ENCODE results near the gene TGM3. TPM values are rescaled to one million over a fixed set of nuclear protein-coding genes. Genes with fewer than 3 reads are reported as not detected.

The TGM3 gene
- polyA plus RNA-seq, 3 donors = not detected

DNA sequence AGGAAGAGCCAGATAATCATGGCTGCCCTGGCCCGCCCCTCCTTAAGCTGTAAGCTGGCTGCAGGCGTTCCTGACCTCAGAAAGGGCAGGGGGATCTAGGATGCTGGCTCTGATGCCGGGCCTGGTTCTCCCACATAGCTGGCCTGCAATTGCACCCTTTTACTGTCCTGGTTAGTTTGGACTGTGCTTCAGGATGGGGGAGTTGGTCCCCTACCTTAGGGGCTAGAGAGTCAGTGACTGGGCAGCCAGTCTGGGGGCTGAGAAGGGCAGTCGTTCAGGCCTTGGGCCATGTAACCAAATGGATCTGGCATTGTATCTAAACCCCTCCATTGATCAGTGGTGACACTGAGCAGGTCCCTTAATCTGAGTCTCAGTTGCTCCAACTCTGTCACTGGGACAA lies 40.7 kb downstream of the TGM3 start:
- Histone ChIP-seq H3K79me2 (ENCODE audit: insufficient read depth, low read length) (no peaks in the 10 kb centered on the region), H3K9me3 (replicated peaks in 1 of 2; ENCODE audit: control insufficient read depth in 1 of 2, insufficient read depth in 1 of 2, low read length in 2 of 2) (no peaks in the 10 kb centered on the region), H3K4me3 (replicated peaks in 1 of 3; ENCODE audit: low read depth in 2 of 3, low read length in 3 of 3) (no peak overlapping the region), H3K27ac (ENCODE audit: low read depth in 1 of 2, low read length in 2 of 2) (no peak overlapping the region), H4K20me1 (ENCODE audit: insufficient read depth, low read length) (no peaks in the 10 kb centered on the region), H3K36me3 (replicated peaks in 1 of 2; ENCODE audit: control insufficient read depth in 1 of 2, insufficient read depth in 2 of 2, low read length in 2 of 2) (no peaks in the 10 kb centered on the region), H3K4me1 (ENCODE audit: control insufficient read depth in 1 of 2, insufficient read depth in 2 of 2, low read length in 2 of 2) (peaks cover 8 to 10% of the 10 kb centered on the region in 2 donors), H2AFZ (ENCODE audit: insufficient read depth, low read depth, low read length, poor library complexity, severe bottlenecking) (no peak overlapping the region), H3K4me2 (replicated peaks; ENCODE audit: extremely low read depth, low read length, poor library complexity, severe bottlenecking) (no peak overlapping the region), H3K9ac (ENCODE audit: insufficient read depth, low read length, poor library complexity, severe bottlenecking) (no peak overlapping the region), H3K27me3 (ENCODE audit: control insufficient read depth in 2 of 2, insufficient read depth in 2 of 2, low read length in 2 of 2) (no peaks in the 10 kb centered on the region)
- Mint-ChIP-seq H3K4me3 (no peak overlapping the region), H3K27me3 (ENCODE audit: low read depth in 3 of 3) (peaks cover 11 to 27% (median 22%) of the 10 kb centered on the region in 3 donors), H3K4me1 (peaks cover 10% of the 10 kb centered on the region), H3K36me3 (no peaks in the 10 kb centered on the region), H3K9me3 (peaks cover 0 to 2% (median 0%) of the 10 kb centered on the region in 7 donors), H3K27ac (peak overlapping the region in 1 of 7 donors; percentile 16)
- intact Hi-C loops (cut with micrococcal nuclease) = no loop called here
- 96% methylated on average over 3 of the region's 4 CpGs for WGBS (ENCODE audit: insufficient coverage)
- no peak for TF ChIP-seq CTCF (IDR thresholded peaks at IDR 0.05)
- DNase-seq = no peak

DNA sequence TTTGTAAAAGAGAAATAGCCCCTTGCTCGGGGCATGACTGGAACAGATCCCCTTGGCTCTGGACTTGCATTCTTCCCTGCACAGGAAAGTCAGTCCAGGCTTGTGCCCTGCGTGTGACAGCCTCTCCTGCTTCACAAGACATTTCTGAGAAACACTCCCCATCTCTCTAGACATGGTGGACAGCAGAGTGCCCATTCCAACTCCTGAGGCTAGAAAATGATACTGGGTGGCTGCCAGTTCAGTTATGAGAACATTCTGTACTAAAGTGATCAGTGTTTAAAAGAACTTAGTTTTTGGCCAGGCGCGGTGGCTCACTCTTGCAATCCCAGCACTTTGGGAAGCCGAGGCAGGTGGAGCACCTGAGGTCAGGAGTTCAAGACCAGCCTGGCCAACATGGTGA lies 41.3 kb downstream of the TGM3 start:
- Mint-ChIP-seq H3K36me3 (no peaks in the 10 kb centered on the region), H3K4me3 (no peak overlapping the region), H3K4me1 (peaks cover 10% of the 10 kb centered on the region), H3K27me3 (ENCODE audit: low read depth in 3 of 3) (peaks cover 11 to 23% (median 18%) of the 10 kb centered on the region in 3 donors), H3K27ac (peak overlapping the region in 1 of 7 donors; percentile 80), H3K9me3 (peaks cover 0 to 2% (median 0%) of the 10 kb centered on the region in 7 donors)
- TF ChIP-seq CTCF (IDR thresholded peaks at IDR 0.05) = no peak
- no peak overlapping the region for H3K4me3 ChIP-seq (replicated peaks in 1 of 3; ENCODE audit: low read depth in 2 of 3, low read length in 3 of 3)
- H3K27ac ChIP-seq (ENCODE audit: low read depth in 1 of 2, low read length in 2 of 2) = no peak overlapping the region
- no peak overlapping the region for H3K9ac ChIP-seq (ENCODE audit: insufficient read depth, low read length, poor library complexity, severe bottlenecking)
- H4K20me1 ChIP-seq (ENCODE audit: insufficient read depth, low read length) = no peaks in the 10 kb centered on the region
- intact Hi-C loops (cut with micrococcal nuclease) = no loop called here
- H3K4me2 ChIP-seq (replicated peaks; ENCODE audit: extremely low read depth, low read length, poor library complexity, severe bottlenecking) = no peak overlapping the region
- DNase-seq = no peak
- 100% methylated on average over 3 of the region's 5 CpGs for WGBS (ENCODE audit: insufficient coverage)
- no peak overlapping the region for H2AFZ ChIP-seq (ENCODE audit: insufficient read depth, low read depth, low read length, poor library complexity, severe bottlenecking)
- no peaks in the 10 kb centered on the region for H3K27me3 ChIP-seq (ENCODE audit: control insufficient read depth in 2 of 2, insufficient read depth in 2 of 2, low read length in 2 of 2)
- no peaks in the 10 kb centered on the region for H3K79me2 ChIP-seq (ENCODE audit: insufficient read depth, low read length)
- no peaks in the 10 kb centered on the region for H3K36me3 ChIP-seq (replicated peaks in 1 of 2; ENCODE audit: control insufficient read depth in 1 of 2, insufficient read depth in 2 of 2, low read length in 2 of 2)
- H3K4me1 ChIP-seq (ENCODE audit: control insufficient read depth in 1 of 2, insufficient read depth in 2 of 2, low read length in 2 of 2) = peaks cover 8 to 10% of the 10 kb centered on the region in 2 donors
- H3K9me3 ChIP-seq (replicated peaks in 1 of 2; ENCODE audit: control insufficient read depth in 1 of 2, insufficient read depth in 1 of 2, low read length in 2 of 2) = no peaks in the 10 kb centered on the region

Data from CD14-positive monocyte (primary cell).